Measurements from ENCODE around the gene HMGN2. TPM values are rescaled to one million over a fixed set of nuclear protein-coding genes. Genes with fewer than 3 reads are reported as not detected.

Gene HMGN2
- total RNA-seq (2014; rRNA removed; shearing (Covaris generic)), result 301 and 331 TPM in 2 replicates
- 443 and 448 TPM in 2 replicates for polyA plus RNA-seq (2014; cell fraction: nucleus; rRNA removed)

DNA sequence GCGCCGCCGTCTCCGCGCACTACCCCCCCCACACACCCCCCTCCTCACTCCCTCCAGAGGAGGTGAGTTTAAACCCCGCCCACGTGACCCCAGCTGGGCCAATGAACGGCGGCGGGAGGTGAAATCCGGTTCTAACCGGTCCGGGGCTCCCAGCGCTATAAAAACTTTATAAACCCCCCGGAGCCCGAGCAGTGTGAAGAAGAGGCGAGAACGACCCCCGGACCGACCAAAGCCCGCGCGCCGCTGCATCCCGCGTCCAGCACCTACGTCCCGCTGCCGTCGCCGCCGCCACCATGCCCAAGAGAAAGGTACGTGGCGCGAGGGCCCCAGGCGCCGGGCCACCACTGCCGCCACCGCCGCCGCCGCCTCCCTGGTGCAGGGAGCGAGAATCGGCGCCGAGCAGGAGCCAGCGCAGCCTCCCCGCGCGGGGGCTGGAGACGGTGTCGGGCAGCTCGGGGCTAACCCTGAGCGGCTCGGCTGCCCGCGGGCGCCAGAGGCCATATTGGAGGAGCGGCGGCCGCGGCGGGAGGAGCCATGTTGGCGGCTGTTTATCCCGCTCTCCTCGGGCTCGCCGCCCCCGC lies at the start of gene HMGN2:
Gene HMGN2, plus strand, starts transcription at position 121 of the 581 bp plus-strand sequence. Its CDS starts 173 bp downstream, at position 294.
- DNase-seq (ENCODE audit: extremely low read depth, low read depth), result peak; percentile 68

DNA sequence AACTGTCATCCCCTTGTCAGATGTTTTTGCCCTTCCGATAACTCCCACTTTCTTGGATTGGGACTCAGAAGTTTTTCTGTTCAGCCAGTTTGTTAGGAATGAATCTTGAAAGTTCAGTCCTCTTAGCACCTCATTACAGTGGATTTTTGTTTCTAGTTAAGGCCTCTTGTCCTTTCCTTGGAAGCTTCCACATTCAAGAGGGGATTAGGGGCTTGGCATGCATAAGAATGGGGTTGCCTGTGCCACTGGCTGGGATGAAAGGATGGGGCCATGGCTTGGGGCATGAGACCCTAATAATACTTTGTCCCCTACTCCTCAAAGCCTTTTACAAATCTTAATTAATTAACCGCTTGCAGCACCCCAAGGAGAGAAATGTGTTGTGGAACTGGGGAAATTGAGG lies 42.5 kb upstream of the HMGN2 start:
- DNase-seq (ENCODE audit: extremely low read depth, low read depth), result no peak

GRCh38 chr1:26431979-26432695 lies 40.1 kb upstream of the HMGN2 start, which contains the start of gene DHDDS:
Gene DHDDS (plus strand): TSS chr1:26432321. CDS start chr1:26432946, 625 bp downstream.
- peak; percentile 92 for DNase-seq (ENCODE audit: extremely low read depth, low read depth)

DNA sequence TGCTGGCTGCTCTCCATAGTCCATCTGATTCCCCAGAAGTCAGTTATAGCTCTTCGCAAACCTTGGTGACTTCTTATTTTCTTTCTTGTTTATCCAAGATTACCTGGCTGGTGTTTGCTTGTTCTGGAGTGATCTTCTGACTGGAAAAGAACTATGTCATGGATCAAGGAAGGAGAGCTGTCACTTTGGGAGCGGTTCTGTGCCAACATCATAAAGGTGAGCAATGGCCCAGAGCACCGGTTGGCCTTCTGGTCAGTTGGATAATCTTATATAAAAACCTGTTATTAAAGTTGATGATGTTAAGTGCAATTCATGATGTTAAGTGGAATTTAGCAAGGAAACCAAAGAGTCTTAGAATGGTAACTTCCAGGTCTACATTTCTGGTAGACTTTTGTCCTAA lies 39.4 kb upstream of the HMGN2 start:
- DNase-seq (ENCODE audit: extremely low read depth, low read depth), result no peak

DNA sequence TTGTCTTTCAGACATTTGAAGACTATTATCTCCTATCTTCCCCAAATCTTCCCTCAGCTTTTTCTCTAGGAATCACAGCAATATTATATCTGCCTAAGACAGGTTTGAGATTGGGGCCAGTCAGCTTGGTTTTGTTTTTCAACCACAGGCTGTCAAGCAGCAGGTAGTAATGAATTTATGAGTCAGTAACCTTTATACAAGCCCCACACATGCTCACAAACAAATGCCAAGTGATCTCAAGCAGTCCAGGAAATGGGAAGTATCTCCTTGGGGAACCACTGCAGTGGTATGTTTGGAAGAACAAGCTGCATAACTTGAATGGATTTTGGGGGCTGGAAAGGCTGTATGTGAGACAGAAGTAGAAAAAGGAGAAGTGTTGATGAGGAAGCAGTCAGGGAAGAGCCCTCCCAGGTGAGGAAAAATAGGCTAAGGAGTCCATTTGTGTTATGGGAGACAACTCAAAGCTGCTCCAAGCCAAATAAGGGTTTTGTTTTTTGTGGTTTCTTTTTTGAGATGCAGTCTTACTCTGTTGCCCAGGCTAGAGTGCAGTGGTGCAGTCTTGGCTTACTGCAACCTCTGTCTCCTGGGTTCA lies 38.0 kb upstream of the HMGN2 start:
- DNase-seq (ENCODE audit: extremely low read depth, low read depth), result no peak

GRCh38 chr1:26438041-26438440 lies 34.2 kb upstream of the HMGN2 start:
- DNase-seq (ENCODE audit: extremely low read depth, low read depth), result no peak

DNA sequence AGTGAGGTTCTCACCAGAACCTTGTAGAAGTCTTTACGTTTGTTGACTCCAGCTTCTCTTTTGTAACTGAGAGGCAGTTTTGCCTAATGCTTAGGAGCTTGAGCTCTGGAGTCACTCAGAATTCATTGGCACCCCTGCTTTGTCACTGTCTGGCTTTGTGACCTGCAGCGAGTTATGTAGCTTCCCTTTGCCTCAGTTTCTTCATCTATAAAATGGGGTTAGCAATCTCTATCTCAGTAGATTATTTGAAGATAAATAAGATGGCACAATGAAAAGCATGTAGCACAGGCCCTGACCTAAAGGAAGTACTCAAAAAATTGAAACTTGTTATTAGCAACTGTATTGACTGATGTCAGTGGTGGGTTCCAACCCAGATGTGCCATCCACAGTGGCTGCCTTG lies 32.0 kb upstream of the HMGN2 start:
- no peak for DNase-seq (ENCODE audit: extremely low read depth, low read depth)

DNA sequence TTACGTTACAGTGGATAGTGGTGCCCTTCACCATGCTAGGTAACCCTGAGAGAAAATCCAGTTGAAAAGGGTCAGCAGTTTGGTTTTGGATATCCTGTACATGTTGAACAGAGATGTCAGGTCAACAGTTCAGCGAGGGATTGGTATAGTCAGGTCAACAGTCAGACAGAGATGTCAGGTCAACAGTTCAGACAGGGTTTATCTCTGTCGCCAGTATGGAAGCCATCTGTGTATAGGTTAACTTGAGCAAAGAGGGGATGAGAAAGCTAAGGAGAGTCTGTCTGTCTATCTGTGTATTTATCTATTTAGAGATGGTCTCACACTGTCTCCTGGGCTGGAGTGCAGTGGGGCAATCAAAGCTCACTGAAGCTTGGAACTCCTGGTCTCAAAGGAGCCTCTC lies 22.4 kb upstream of the HMGN2 start:
- DNase-seq (ENCODE audit: extremely low read depth, low read depth), result no peak

- no peak for DNase-seq (ENCODE audit: extremely low read depth, low read depth)
Observed at GRCh38 chr1:26450908-26451307, 21.3 kb upstream of the HMGN2 start.

GRCh38 chr1:26452459-26453183 lies 19.6 kb upstream of the HMGN2 start:
- no peak for DNase-seq (ENCODE audit: extremely low read depth, low read depth)

- DNase-seq (ENCODE audit: extremely low read depth, low read depth), result no peak
Observed at GRCh38 chr1:26459148-26459547, 13.1 kb upstream of the HMGN2 start.

GRCh38 chr1:26459573-26460031 lies 12.6 kb upstream of the HMGN2 start:
- DNase-seq (ENCODE audit: extremely low read depth, low read depth), result no peak

GRCh38 chr1:26468911-26469310 lies 3.3 kb upstream of the HMGN2 start:
- no peak for DNase-seq (ENCODE audit: extremely low read depth, low read depth)

GRCh38 chr1:26469558-26469957 lies 2.7 kb upstream of the HMGN2 start:
- no peak for DNase-seq (ENCODE audit: extremely low read depth, low read depth)

- DNase-seq (ENCODE audit: extremely low read depth, low read depth), result no peak
Observed at GRCh38 chr1:26470878-26471497, 1.3 kb upstream of the HMGN2 start.

DNA sequence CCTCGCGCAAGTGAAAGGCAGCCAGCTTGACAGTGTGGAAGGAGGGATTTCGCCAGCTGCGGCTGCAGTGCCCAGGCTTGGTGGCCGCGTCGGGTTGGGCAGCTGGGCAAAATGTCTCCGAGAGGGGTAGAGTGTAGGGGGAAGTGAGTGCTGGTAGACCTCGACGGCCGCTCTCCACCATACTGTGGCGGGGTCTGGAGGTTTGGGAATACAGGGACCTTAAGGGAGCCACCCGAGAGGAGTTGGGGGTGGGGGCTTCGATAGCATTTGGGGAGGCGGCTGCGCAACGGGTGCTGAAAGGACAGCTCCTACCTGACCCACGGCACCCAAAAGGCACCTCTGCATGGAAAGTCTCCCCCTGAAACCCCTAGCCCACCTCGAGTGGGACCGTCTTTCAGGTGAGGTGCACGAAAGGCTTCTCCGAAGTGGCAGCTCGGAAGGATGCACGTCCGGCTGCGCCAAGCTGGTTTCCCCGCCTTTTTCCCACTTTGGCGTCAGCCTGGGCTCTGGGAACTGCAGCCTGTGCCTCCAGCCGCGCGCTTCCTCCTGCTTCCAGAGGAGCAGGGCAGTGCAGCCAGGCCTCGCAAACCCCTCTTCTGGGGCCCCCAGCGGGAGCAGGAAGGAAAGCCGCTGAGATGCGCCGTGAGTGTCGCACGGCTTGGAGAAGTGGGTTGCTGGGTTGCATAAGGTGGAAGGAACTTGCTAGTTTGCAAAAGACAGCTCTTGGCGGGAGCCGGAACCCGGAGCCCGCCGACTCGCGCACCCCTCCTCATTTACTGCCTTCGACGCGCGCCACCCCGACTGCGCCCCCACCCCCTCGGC lies 531 bp upstream of the HMGN2 start:
- peak; percentile 31 for DNase-seq (ENCODE audit: extremely low read depth, low read depth)

- DNase-seq (ENCODE audit: extremely low read depth, low read depth), result peak; percentile 82
Observed at GRCh38 chr1:26472901-26473845, 933 bp downstream of the HMGN2 start.

- no peak for DNase-seq (ENCODE audit: extremely low read depth, low read depth)
Observed at GRCh38 chr1:26474818-26475217, 2.6 kb downstream of the HMGN2 start.

- DNase-seq (ENCODE audit: extremely low read depth, low read depth), result no peak
Observed at GRCh38 chr1:26475989-26476388, 3.7 kb downstream of the HMGN2 start.
